HG02642 (cell line): ENCODE measurements around the gene CYP2E1.
"Not testable (repeated sequence)": the region's sequence is repeated elsewhere in the genome, so short reads cannot be mapped to it uniquely, and the experiment has no call there.

Experiments used
- ATAC-seq: cut with Tn5 transposase; IDR thresholded peaks from one replicate; pipeline ENCODE4 v1.9.1; 2021; ENCODE audit warnings: mild to moderate bottlenecking; ENCODE audit not compliant: unreplicated experiment, poor library complexity

Gene CYP2E1

GRCh38 chr10:133568287-133568614, 41.1 kb downstream of the CYP2E1 start:
- no peak for ATAC-seq

GRCh38 chr10:133568831-133569527, 41.8 kb downstream of the CYP2E1 start:
- ATAC-seq, result not testable (repeated sequence)

GRCh38 chr10:133569801-133570200, 42.6 kb downstream of the CYP2E1 start:
- not testable (repeated sequence) for ATAC-seq

GRCh38 chr10:133572055-133572454, 44.9 kb downstream of the CYP2E1 start:
- ATAC-seq, result not testable (repeated sequence)

- ATAC-seq, result not testable (repeated sequence)
Measured at GRCh38 chr10:133573460-133573859, 46.3 kb downstream of the CYP2E1 start.

GRCh38 chr10:133577037-133577436, 49.9 kb downstream of the CYP2E1 start:
- not testable (repeated sequence) for ATAC-seq
